AG04450 (cell line): ENCODE measurements around the gene APOL4. TPM values are rescaled to one million over a fixed set of nuclear protein-coding genes. Genes with fewer than 3 reads are reported as not detected.
"Not testable (repeated sequence)": the region's sequence is repeated elsewhere in the genome, so short reads cannot be mapped to it uniquely, and the experiment has no call there.

Experiments used
- CTCF ChIA-PET: fragments of 300-600, 350-600 bp; formaldehyde crosslinking; extraction: SDS; loops from one replicate; lab custom pipeline; 2022; ENCODE audit warnings: antibody characterized with exemption, inconsistent platforms; lab: Charles Lee
- POLR2A ChIA-PET: fragments of 350-600 bp; formaldehyde crosslinking; extraction: SDS; loops from one replicate; lab custom pipeline; 2021; ENCODE audit warnings: antibody characterized with exemption, inconsistent platforms; lab: Yijun Ruan, JAX
- DNase-seq: peaks from one replicate; pipeline ENCODE4 v3.0.0-alpha.2; 2011; ENCODE audit warnings: low read depth, low spot score
- H3K27ac ChIP-seq: one replicate; pipeline ENCODE4 v1.5.1; 2012; ENCODE audit warnings: low read depth, low read length, control low read depth
- H3K27me3 ChIP-seq: one replicate; pipeline ENCODE4 v1.6.0; 2012; ENCODE audit warnings: low read length; ENCODE audit not compliant: control insufficient read depth, insufficient read depth
- H3K4me3 ChIP-seq: 2 replicates; pipeline ENCODE4 v1.5.1; 2011; ENCODE audit warnings: mild to moderate bottlenecking, low read depth, low read length, control low read depth
- H3K9me3 ChIP-seq: 2 replicates; pipeline ENCODE4 v1.5.1; 2012; ENCODE audit warnings: low read length; ENCODE audit not compliant: control insufficient read depth, insufficient read depth
- CTCF ChIP-seq: IDR thresholded peaks from 2 replicates; pipeline ENCODE4 v1.5.1; 2011; ENCODE audit warnings: low read depth, low read length, control low read depth, inconsistent platforms
- polyA plus RNA-seq: library from polyadenylated mRNA; depleted of rRNA; stranded (reverse); fragments of >200 nt; gene quantifications from 2 replicates; pipeline ENCODE4 v1.2.3, GENCODE V29; 2011

The APOL4 gene
- polyA plus RNA-seq, 1 experiment: 0.21 TPM

DNA sequence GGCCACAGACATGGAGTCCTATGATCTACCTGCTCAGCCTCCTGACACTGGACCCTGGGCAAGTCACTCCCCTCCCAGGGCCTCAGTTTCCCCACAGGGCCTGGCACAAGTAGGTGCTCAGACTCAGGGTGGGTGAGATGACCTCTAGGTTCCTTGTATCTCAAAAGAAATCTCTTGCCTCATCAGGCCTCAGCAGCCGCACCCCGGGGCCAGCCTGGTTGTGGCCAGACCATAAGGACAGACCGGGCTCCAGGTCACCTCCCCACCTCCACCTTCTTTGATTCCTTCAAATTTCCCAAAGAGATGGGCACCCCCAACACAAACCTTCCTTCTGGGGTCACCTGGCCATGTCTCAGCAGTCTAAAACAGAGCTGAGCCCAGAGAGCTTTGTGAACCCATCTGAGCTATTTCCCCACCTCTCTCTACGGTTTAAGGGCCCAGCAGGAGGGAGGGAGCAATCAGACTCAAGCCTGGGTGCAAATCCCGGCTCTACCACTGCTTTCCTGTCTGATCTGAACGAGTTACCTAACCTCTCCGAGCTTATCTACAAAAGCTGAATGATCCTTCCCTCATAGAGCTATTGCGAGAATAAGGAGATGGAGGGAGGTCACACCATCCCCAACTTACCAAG lies 2.5 kb upstream of the APOL4 start:
- DNase-seq: no peak
- no peaks in the 10 kb centered on the region for H3K9me3 ChIP-seq
- peaks cover 6% of the 10 kb centered on the region for H3K27me3 ChIP-seq
- H3K27ac ChIP-seq: no peak overlapping the region
- TF ChIP-seq CTCF: no peak
- ChIA-PET POLR2A (interaction anchor here (1.1 kb wide), 1 partner anchor 23 kb away, joined by 3 read pairs; no protein-coding TSS in a partner anchor), CTCF (interaction anchor here (0.9 to 1.1 kb wide), 3 partner anchors 9 to 282 kb away, joined by 3 to 14 read pairs (median 6); no protein-coding TSS in a partner anchor)
- H3K4me3 ChIP-seq: no peak overlapping the region

DNA sequence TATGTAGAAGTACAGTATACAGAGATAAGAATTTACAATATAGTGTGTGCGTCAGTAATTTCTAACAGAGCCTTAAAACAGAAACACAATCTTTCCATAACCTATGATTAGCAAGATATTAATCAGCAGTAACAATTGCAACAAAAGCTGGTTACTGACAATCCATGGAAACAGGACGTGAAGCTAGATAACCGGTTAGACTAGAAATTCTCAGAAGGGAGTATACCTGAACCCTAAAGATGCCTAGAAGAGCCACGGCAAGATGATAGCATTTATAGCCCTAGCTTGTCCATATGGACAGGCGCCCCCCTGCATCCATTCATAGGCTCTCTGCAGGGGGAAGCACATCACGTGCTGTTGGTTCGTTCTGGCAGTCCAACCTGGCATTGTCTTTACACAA lies 1.8 kb upstream of the APOL4 start:
- H3K9me3 ChIP-seq, H3K4me3 ChIP-seq, DNase-seq, POLR2A ChIA-PET, H3K27me3 ChIP-seq, H3K27ac ChIP-seq: not testable (repeated sequence)
- CTCF ChIA-PET: interaction anchor here (0.7 kb wide), 1 partner anchor 283 kb away, joined by 3 read pairs; no protein-coding TSS in a partner anchor

GRCh38 chr22:36202906-36203305 lies 1.3 kb upstream of the APOL4 start:
- POLR2A ChIA-PET, DNase-seq, H3K9me3 ChIP-seq, H3K4me3 ChIP-seq, H3K27me3 ChIP-seq, H3K27ac ChIP-seq: not testable (repeated sequence)
- CTCF ChIA-PET: interaction anchor here (0.7 kb wide), 1 partner anchor 284 kb away, joined by 3 read pairs; no protein-coding TSS in a partner anchor

GRCh38 chr22:36201025-36201424 lies 584 bp downstream of the APOL4 start:
- H3K27ac ChIP-seq, H3K27me3 ChIP-seq, H3K4me3 ChIP-seq, H3K9me3 ChIP-seq, DNase-seq, CTCF ChIA-PET, POLR2A ChIA-PET: not testable (repeated sequence)

- POLR2A ChIA-PET: no interaction called here
Observed at GRCh38 chr22:36199001-36199551, 2.5 kb downstream of the APOL4 start.

DNA sequence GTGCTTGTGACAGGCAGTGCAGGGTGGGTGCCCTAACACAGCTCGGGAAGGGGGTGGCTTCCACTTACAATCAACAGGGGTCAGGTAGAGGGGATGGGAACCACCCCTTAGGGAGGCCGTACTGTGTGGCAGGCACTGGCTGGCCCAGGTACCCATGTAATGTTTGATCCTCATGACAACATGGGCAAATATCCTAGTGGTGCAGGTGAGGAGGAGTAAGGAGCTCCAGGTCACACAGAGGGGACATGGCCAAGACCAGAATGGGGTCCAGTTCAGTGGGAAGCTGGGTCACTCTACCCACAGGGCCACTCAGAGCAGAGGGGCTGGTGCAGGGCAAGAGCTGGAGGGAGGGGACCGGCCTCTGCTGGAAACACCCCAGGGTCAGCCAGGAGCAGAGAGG lies 3.1 kb downstream of the APOL4 start:
- ChIA-PET POLR2A (no interaction called here), CTCF (interaction anchor here (1.1 to 5.4 kb wide), 2 partner anchors 79 to 288 kb away, joined by 4 to 30 read pairs; no protein-coding TSS in a partner anchor)
- Histone ChIP-seq H3K4me3 (no peak overlapping the region), H3K27ac (no peak overlapping the region), H3K27me3 (peaks cover 5% of the 10 kb centered on the region), H3K9me3 (no peaks in the 10 kb centered on the region)
- TF ChIP-seq CTCF: no peak
- no peak for DNase-seq

More at GRCh38 chr22:36199001-36199551, 2.5 kb downstream of the APOL4 start:
- Histone ChIP-seq H3K27me3 (peaks cover 3% of the 10 kb centered on the region), H3K27ac (no peak overlapping the region), H3K9me3 (no peaks in the 10 kb centered on the region), H3K4me3 (no peak overlapping the region)
- CTCF ChIA-PET: interaction anchor here (1.1 to 5.4 kb wide), 2 partner anchors 79 to 287 kb away, joined by 4 to 30 read pairs; no protein-coding TSS in a partner anchor
- no peak for DNase-seq
- TF ChIP-seq CTCF: no peak
